ENCODE results near the gene TNFAIP8. TPM values are rescaled to one million over a fixed set of nuclear protein-coding genes. Genes with fewer than 3 reads are reported as not detected.

Gene TNFAIP8
- total and polyA plus RNA-seq, 2 donors (not counting 1 experiment from before 2014, with no cell fraction given), result 67.3 to 109 TPM

- Histone ChIP-seq H3K4me1 (ENCODE audit: control insufficient read depth in 2 of 2, insufficient read depth in 2 of 2, low read length in 2 of 2) (peaks cover 67 to 68% of the 10 kb centered on the region in 2 donors), H3K9me3 (ENCODE audit: control extremely low read depth in 1 of 3, control insufficient read depth in 2 of 3, insufficient read depth in 1 of 3, low read length in 2 of 3) (no peaks in the 10 kb centered on the region), H3K4me3 (ENCODE audit: control extremely low read depth in 1 of 5, extremely low read depth in 1 of 5, insufficient read depth in 1 of 5, low read depth in 2 of 5, low read length in 4 of 5) (no peak overlapping the region), H3K4me2 (replicated peaks; ENCODE audit: low read depth, low read length, poor library complexity, severe bottlenecking) (no peak overlapping the region), H2AFZ (ENCODE audit: insufficient read depth, low read depth, low read length, poor library complexity, severe bottlenecking) (peak overlapping the region; percentile 11), H4K20me1 (ENCODE audit: control insufficient read depth, insufficient read depth, low read length, poor library complexity, severe bottlenecking) (no peaks in the 10 kb centered on the region), H3K27ac (ENCODE audit: low read length in 2 of 2) (no peak overlapping the region), H3K27me3 (replicated peaks in 1 of 4; ENCODE audit: control extremely low read depth in 1 of 4, control insufficient read depth in 3 of 4, insufficient read depth in 4 of 4, low read length in 3 of 4) (no peaks in the 10 kb centered on the region), H3K79me2 (ENCODE audit: control insufficient read depth, insufficient read depth, low read length) (peaks cover 58% of the 10 kb centered on the region), H3K36me3 (replicated peaks in 1 of 2; ENCODE audit: control extremely low read depth in 1 of 2, control insufficient read depth in 1 of 2, extremely low read depth in 1 of 2, insufficient read depth in 2 of 2, low read length in 1 of 2) (no peaks in the 10 kb centered on the region), H3K9ac (ENCODE audit: low read length) (no peak overlapping the region)
- H3K9me3 Mint-ChIP-seq (ENCODE audit: insufficient read depth), result no peaks in the 10 kb centered on the region
- WGBS (ENCODE audit: insufficient coverage), result 95% methylated on average over 3 of the region's 4 CpGs
- ChIA-PET CTCF (interaction anchor here (0.6 to 11.0 kb wide), 31 partner anchors 11 to 425 kb away, joined by 3 to 195 read pairs (median 7); partner anchors contain the start of genes DTWD2 and TNFAIP8), POLR2A (interaction anchor here (1.1 kb wide), 1 partner anchor 137 kb away, joined by 3 read pairs; no protein-coding TSS in a partner anchor)
- intact Hi-C loops (cut with micrococcal nuclease), result loop anchor here (5.0 kb wide), 2 partner anchors 42 to 188 kb away; partner anchors contain the start of gene HSD17B4
- H3K27ac Mint-ChIP-seq, result peak overlapping the region; percentile 80
- no peak for TF ChIP-seq EZH2 (IDR thresholded peaks at IDR 0.05; ENCODE audit: borderline replicate concordance, insufficient read depth, low read depth, low read length, poor library complexity, severe bottlenecking)
- TF ChIP-seq, protein P1, sequence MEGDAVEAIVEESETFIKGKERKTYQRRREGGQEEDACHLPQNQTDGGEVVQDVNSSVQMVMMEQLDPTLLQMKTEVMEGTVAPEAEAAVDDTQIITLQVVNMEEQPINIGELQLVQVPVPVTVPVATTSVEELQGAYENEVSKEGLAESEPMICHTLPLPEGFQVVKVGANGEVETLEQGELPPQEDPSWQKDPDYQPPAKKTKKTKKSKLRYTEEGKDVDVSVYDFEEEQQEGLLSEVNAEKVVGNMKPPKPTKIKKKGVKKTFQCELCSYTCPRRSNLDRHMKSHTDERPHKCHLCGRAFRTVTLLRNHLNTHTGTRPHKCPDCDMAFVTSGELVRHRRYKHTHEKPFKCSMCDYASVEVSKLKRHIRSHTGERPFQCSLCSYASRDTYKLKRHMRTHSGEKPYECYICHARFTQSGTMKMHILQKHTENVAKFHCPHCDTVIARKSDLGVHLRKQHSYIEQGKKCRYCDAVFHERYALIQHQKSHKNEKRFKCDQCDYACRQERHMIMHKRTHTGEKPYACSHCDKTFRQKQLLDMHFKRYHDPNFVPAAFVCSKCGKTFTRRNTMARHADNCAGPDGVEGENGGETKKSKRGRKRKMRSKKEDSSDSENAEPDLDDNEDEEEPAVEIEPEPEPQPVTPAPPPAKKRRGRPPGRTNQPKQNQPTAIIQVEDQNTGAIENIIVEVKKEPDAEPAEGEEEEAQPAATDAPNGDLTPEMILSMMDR (IDR thresholded peaks at IDR 0.05), result no peak
- DNase-seq, result no peak
- peaks cover 80% of the 10 kb centered on the region for H3K4me1 Mint-ChIP-seq
- no peak for ATAC-seq (ENCODE audit: low read depth)
- H3K4me3 Mint-ChIP-seq, result peak overlapping the region; percentile 91
- H3K27me3 Mint-ChIP-seq, result no peaks in the 10 kb centered on the region
Observed at GRCh38 chr5:119410448-119411159, 54.8 kb downstream of the TNFAIP8 start.
